HEK293T (cell line): ENCODE data around the gene HTT-AS.
"Not testable (repeated sequence)": the region's sequence is repeated elsewhere in the genome, so short reads cannot be mapped to it uniquely, and the experiment has no call there.

Experiments
- ARNT ChIP-seq: fragments of 450-650 bp; IDR thresholded peaks from 2 replicates; pipeline ENCODE4 v1.6.1; 2017; ENCODE audit warnings: mild to moderate bottlenecking
- ELF4 ChIP-seq: fragments of 450-650 bp; IDR thresholded peaks from 2 replicates; pipeline ENCODE4 v1.6.1; 2017; ENCODE audit warnings: antibody characterized with exemption
- FOXA1 ChIP-seq: fragments of 450-650 bp; IDR thresholded peaks from 2 replicates; pipeline ENCODE4 v1.6.1; 2016; ENCODE audit warnings: mild to moderate bottlenecking
- FOXK2 ChIP-seq: fragments of 450-650 bp; IDR thresholded peaks from 2 replicates; pipeline ENCODE4 v1.6.1; 2016; ENCODE audit warnings: mild to moderate bottlenecking
- FOXM1 ChIP-seq: fragments of 450-650 bp; IDR thresholded peaks from 2 replicates; pipeline ENCODE4 v1.6.1; 2017; ENCODE audit warnings: mild to moderate bottlenecking, borderline replicate concordance
- HDGF ChIP-seq: fragments of 450-650 bp; IDR thresholded peaks from 2 replicates; pipeline ENCODE4 v1.6.1; 2017; ENCODE audit warnings: antibody characterized with exemption, borderline replicate concordance
- L3MBTL2 ChIP-seq: fragments of 450-650 bp; conservative IDR thresholded peaks from 2 replicates; pipeline ENCODE4 v1.6.1; 2016; ENCODE audit warnings: mild to moderate bottlenecking
- PKNOX1 ChIP-seq: fragments of 450-650 bp; IDR thresholded peaks from 2 replicates; pipeline ENCODE4 v1.6.1; 2016
- SP1 ChIP-seq: fragments of 450-650 bp; IDR thresholded peaks from 2 replicates; pipeline ENCODE4 v1.6.1; 2017
- SUZ12 ChIP-seq: fragments of 450-650 bp; IDR thresholded peaks from 2 replicates; pipeline ENCODE4 v1.6.1; 2016; ENCODE audit warnings: mild to moderate bottlenecking
- TARDBP ChIP-seq: fragments of 450-650 bp; IDR thresholded peaks from 2 replicates; pipeline ENCODE4 v1.6.1; 2016

- not testable (repeated sequence) for TF ChIP-seq FOXK2, TARDBP, SUZ12, SP1, HDGF, L3MBTL2, FOXM1, FOXA1, ARNT, ELF4, PKNOX1
These were observed 20.4 kb upstream of the HTT-AS start for GRCh38 chr4:3094701-3095100.
